OCI-LY3 (cell line): ENCODE results near the gene IDH1.

Experiments used
- CTCF ChIP-seq: fragments of 200-600, 300-600 bp; sonication (generic); IDR thresholded peaks from 2 replicates; pipeline ENCODE4 v1.5.1; 2014; ENCODE audit warnings: antibody characterized with exemption, low read length, low read depth
- EZH2phosphoT487 ChIP-seq: fragments of 200-600 bp; shearing (Covaris generic); IDR thresholded peaks from 2 replicates; pipeline ENCODE4 v1.6.1; 2018; ENCODE audit warnings: antibody characterized with exemption, mixed run types, low read depth

GRCh38 chr2:208280933-208281332, 26.1 kb upstream of the IDH1 start:
- no peak for TF ChIP-seq EZH2phosphoT487
- TF ChIP-seq CTCF: no peak
